H9 (cell line): ENCODE measurements around the gene PELI2. TPM values are rescaled to one million over a fixed set of nuclear protein-coding genes. Genes with fewer than 3 reads are reported as not detected.

Experiments used
- DNase-seq: peaks from one replicate; pipeline ENCODE4 v3.0.0-alpha.2; 2017
- H2AFZ ChIP-seq: one replicate; pipeline ENCODE4 v1.6.1; 2013; ENCODE audit warnings: mild to moderate bottlenecking, low read length, control low read depth, moderate library complexity
- H2AK5ac ChIP-seq: 2 replicates; pipeline ENCODE4 v1.6.1; 2013; ENCODE audit warnings: low read length, control low read depth, mixed read lengths; ENCODE audit not compliant: insufficient read length
- H2BK120ac ChIP-seq: one replicate; pipeline ENCODE4 v1.6.1; 2013; ENCODE audit warnings: low read depth, mild to moderate bottlenecking, low read length, control low read depth, inconsistent platforms; ENCODE audit not compliant: poor library complexity, severe bottlenecking
- H2BK12ac ChIP-seq: 2 replicates; pipeline ENCODE4 v1.6.1; 2013; ENCODE audit warnings: low read length, control low read depth, mixed read lengths, low read depth; ENCODE audit not compliant: insufficient read length
- H2BK15ac ChIP-seq: 2 replicates; pipeline ENCODE4 v1.6.1; 2013; ENCODE audit warnings: low read depth, low read length, control low read depth
- H2BK20ac ChIP-seq: one replicate; pipeline ENCODE4 v1.6.1; 2013; ENCODE audit warnings: low read depth, mild to moderate bottlenecking, low read length, control low read depth, inconsistent platforms; ENCODE audit not compliant: poor library complexity, severe bottlenecking
- H2BK5ac ChIP-seq: 2 replicates; pipeline ENCODE4 v1.6.1; 2013; ENCODE audit warnings: low read length, control low read depth, mixed read lengths; ENCODE audit not compliant: insufficient read length
- H3K14ac ChIP-seq: 2 replicates; pipeline ENCODE4 v1.6.1; 2013; ENCODE audit warnings: low read length, control low read depth; ENCODE audit not compliant: insufficient read depth
- H3K18ac ChIP-seq: 2 replicates; pipeline ENCODE4 v1.6.1; 2013; ENCODE audit warnings: low read depth, mild to moderate bottlenecking, mixed read lengths, low read length, control low read depth; ENCODE audit not compliant: insufficient read length
- H3K23ac ChIP-seq: 2 replicates; pipeline ENCODE4 v1.6.1; 2013; ENCODE audit warnings: low read length, control low read depth, mixed read lengths, low read depth; ENCODE audit not compliant: insufficient read length
- H3K23me2 ChIP-seq: 2 replicates; pipeline ENCODE4 v1.6.1; 2013; ENCODE audit warnings: low read depth, mild to moderate bottlenecking, mixed read lengths, low read length, control low read depth; ENCODE audit not compliant: insufficient read length, poor library complexity, severe bottlenecking
- H3K27ac ChIP-seq: 2 replicates; pipeline ENCODE4 v1.5.1; 2013; ENCODE audit warnings: low read length, control low read depth, mixed read lengths, low read depth; ENCODE audit not compliant: insufficient read length
- H3K27me3 ChIP-seq: 2 replicates; pipeline ENCODE4 v1.6.1; 2013; ENCODE audit warnings: low read length, control low read depth, inconsistent platforms; ENCODE audit not compliant: insufficient read depth
- H3K4ac ChIP-seq: 2 replicates; pipeline ENCODE4 v1.6.1; 2013; ENCODE audit warnings: low read depth, mild to moderate bottlenecking, control low read depth, inconsistent platforms, low read length, moderate library complexity
- H3K4me1 ChIP-seq: 2 replicates; pipeline ENCODE4 v1.6.1; 2013; ENCODE audit warnings: low read length, control low read depth, inconsistent platforms; ENCODE audit not compliant: insufficient read depth
- H3K4me2 ChIP-seq: 2 replicates; pipeline ENCODE4 v1.6.1; 2013; ENCODE audit warnings: low read length, control low read depth, mixed read lengths; ENCODE audit not compliant: insufficient read length, insufficient read depth
- H3K56ac ChIP-seq: 2 replicates; pipeline ENCODE4 v1.6.1; 2013; ENCODE audit warnings: low read depth, mild to moderate bottlenecking, mixed read lengths, low read length, control low read depth; ENCODE audit not compliant: insufficient read length
- H3K79me1 ChIP-seq: 2 replicates; pipeline ENCODE4 v1.6.1; 2013; ENCODE audit warnings: low read depth, mild to moderate bottlenecking, moderate library complexity, low read length, control low read depth, inconsistent platforms; ENCODE audit not compliant: insufficient read depth, poor library complexity, severe bottlenecking
- H3K79me2 ChIP-seq: 2 replicates; pipeline ENCODE4 v1.6.1; 2013; ENCODE audit warnings: low read length, control low read depth, inconsistent platforms; ENCODE audit not compliant: insufficient read depth
- H3K9ac ChIP-seq: 2 replicates; pipeline ENCODE4 v1.6.1; 2013; ENCODE audit warnings: low read length, control low read depth, mixed read lengths; ENCODE audit not compliant: insufficient read length; ENCODE audit errors: extremely low read depth
- H3K9me3 ChIP-seq: one replicate; pipeline ENCODE4 v1.6.1; 2013; ENCODE audit warnings: low read depth, low read length, inconsistent platforms; ENCODE audit not compliant: control insufficient read depth
- H3T11ph ChIP-seq: one replicate; pipeline ENCODE4 v1.6.1; 2013; ENCODE audit warnings: mild to moderate bottlenecking, low read length, control low read depth, inconsistent platforms
- H4K20me1 ChIP-seq: one replicate; pipeline ENCODE4 v1.6.1; 2013; ENCODE audit not compliant: control insufficient read depth, insufficient read length, insufficient read depth
- H4K5ac ChIP-seq: 2 replicates; pipeline ENCODE4 v1.6.1; 2013; ENCODE audit warnings: low read depth, mild to moderate bottlenecking, mixed read lengths, low read length, control low read depth; ENCODE audit not compliant: insufficient read length
- H4K8ac ChIP-seq: replicated peaks from 2 replicates; pipeline ENCODE4 v1.6.1; 2013; ENCODE audit warnings: low read length, control low read depth, mixed read lengths, low read depth; ENCODE audit not compliant: insufficient read length
- H4K91ac ChIP-seq: 2 replicates; pipeline ENCODE4 v1.6.1; 2013; ENCODE audit warnings: low read depth, mild to moderate bottlenecking, moderate library complexity, mixed read lengths, low read length, control low read depth; ENCODE audit not compliant: insufficient read length
- H3K27ac Mint-ChIP-seq, 3 experiments: 2 replicates in 2 of 3; 3 replicates in 1 of 3; pipeline ENCODE4 v1.8.0; 2020 to 2021; ENCODE audit warnings: mixed read lengths in 3 of 3, mild to moderate bottlenecking in 1 of 3, moderate library complexity in 1 of 3
- H3K27me3 Mint-ChIP-seq: 2 replicates; pipeline ENCODE4 v1.8.0; 2021; ENCODE audit warnings: low read depth, mild to moderate bottlenecking, moderate library complexity, mixed read lengths
- H3K36me3 Mint-ChIP-seq, 3 experiments: 2 replicates in 2 of 3; 3 replicates in 1 of 3; pipeline ENCODE4 v1.8.0; 2020 to 2021; ENCODE audit warnings: low read depth in 3 of 3, mixed read lengths in 3 of 3; ENCODE audit not compliant: insufficient read depth in 1 of 3
- H3K4me1 Mint-ChIP-seq, 2 experiments: 2 replicates each; pipeline ENCODE4 v1.8.0; 2020; ENCODE audit warnings: mixed read lengths in 2 of 2
- H3K4me3 Mint-ChIP-seq, 2 experiments: 2 replicates in 1 of 2; 3 replicates in 1 of 2; pipeline ENCODE4 v1.8.0; 2020 to 2021; ENCODE audit warnings: mild to moderate bottlenecking in 2 of 2, mixed read lengths in 2 of 2, moderate library complexity in 1 of 2
- H3K9me3 Mint-ChIP-seq, 2 experiments: 2 replicates in 1 of 2; 3 replicates in 1 of 2; pipeline ENCODE4 v1.8.0; 2020; ENCODE audit warnings: mild to moderate bottlenecking in 2 of 2, mixed read lengths in 2 of 2, moderate library complexity in 1 of 2
- WGBS: extraction: QIAGEN DNeasy Blood & Tissue Kit; methylation state at CpG from one replicate; pipeline ENCODE4 v1.1.7; 2013; ENCODE audit warnings: missing lambda C conversion rate, low lambda C conversion rate, mixed read lengths; ENCODE audit not compliant: insufficient read length; ENCODE audit errors: extremely low coverage; 5-methylcytosine and 5-hydroxymethylcytosine counted together
- total RNA-seq: library from RNA; stranded (reverse); gene quantifications from 2 replicates; pipeline ENCODE4 v1.2.1, GENCODE V29; 2021
- TF ChIP-seq, protein P1 (sequence below): fragments of 200-600 bp; sonication (generic); conservative IDR thresholded peaks from 3 replicates; pipeline ENCODE4 v1.8.0; 2021; ENCODE audit warnings: antibody characterized with exemption, mild to moderate bottlenecking

PELI2 gene
- total RNA-seq, 1 experiment from 2014 or later, result 18.0 TPM

GRCh38 chr14:56154321-56154720 lies 36.1 kb downstream of the PELI2 start:
- TF ChIP-seq, protein P1, sequence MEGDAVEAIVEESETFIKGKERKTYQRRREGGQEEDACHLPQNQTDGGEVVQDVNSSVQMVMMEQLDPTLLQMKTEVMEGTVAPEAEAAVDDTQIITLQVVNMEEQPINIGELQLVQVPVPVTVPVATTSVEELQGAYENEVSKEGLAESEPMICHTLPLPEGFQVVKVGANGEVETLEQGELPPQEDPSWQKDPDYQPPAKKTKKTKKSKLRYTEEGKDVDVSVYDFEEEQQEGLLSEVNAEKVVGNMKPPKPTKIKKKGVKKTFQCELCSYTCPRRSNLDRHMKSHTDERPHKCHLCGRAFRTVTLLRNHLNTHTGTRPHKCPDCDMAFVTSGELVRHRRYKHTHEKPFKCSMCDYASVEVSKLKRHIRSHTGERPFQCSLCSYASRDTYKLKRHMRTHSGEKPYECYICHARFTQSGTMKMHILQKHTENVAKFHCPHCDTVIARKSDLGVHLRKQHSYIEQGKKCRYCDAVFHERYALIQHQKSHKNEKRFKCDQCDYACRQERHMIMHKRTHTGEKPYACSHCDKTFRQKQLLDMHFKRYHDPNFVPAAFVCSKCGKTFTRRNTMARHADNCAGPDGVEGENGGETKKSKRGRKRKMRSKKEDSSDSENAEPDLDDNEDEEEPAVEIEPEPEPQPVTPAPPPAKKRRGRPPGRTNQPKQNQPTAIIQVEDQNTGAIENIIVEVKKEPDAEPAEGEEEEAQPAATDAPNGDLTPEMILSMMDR, result no peak
- Histone ChIP-seq H2AK5ac (no peak overlapping the region), H2BK20ac (no peak overlapping the region), H4K5ac (no peak overlapping the region), H2BK5ac (no peak overlapping the region), H3K27me3 (no peaks in the 10 kb centered on the region), H3K79me1 (no peaks in the 10 kb centered on the region), H2AFZ (no peak overlapping the region), H3K9ac (no peak overlapping the region), H2BK120ac (no peak overlapping the region), H2BK12ac (no peak overlapping the region), H2BK15ac (no peak overlapping the region), H3T11ph (no peak overlapping the region), H3K4me1 (no peaks in the 10 kb centered on the region), H3K14ac (no peak overlapping the region), H4K20me1 (no peaks in the 10 kb centered on the region), H3K27ac (no peak overlapping the region), H4K91ac (no peak overlapping the region), H3K23me2 (no peaks in the 10 kb centered on the region), H3K23ac (no peak overlapping the region), H3K56ac (no peak overlapping the region), H3K4ac (no peak overlapping the region), H3K4me2 (no peak overlapping the region), H3K18ac (no peak overlapping the region), H4K8ac (no peak overlapping the region), H3K79me2 (no peaks in the 10 kb centered on the region; the same call in 1 of the 2 replicates), H3K9me3 (no peaks in the 10 kb centered on the region)
- Mint-ChIP-seq H3K27ac (no peak overlapping the region), H3K27me3 (no peaks in the 10 kb centered on the region), H3K9me3 (peaks cover 0 to 2% of the 10 kb centered on the region in 2 experiments; a peak in 2 of 5 replicates), H3K4me1 (peaks cover 0 to 21% of the 10 kb centered on the region in 2 experiments; a peak in 2 of 4 replicates), H3K4me3 (no peak overlapping the region), H3K36me3 (peaks cover 0 to 4% (median 2%) of the 10 kb centered on the region in 3 experiments; a peak in 2 of 7 replicates)
- WGBS, result no CpG with 5 or more reads among the region's 5 CpGs
- no peak for DNase-seq
